Cerebellar nuclear complex (tissue), 1 donor: Measurements from ENCODE around the gene NMNAT2.

Source experiments
- DNase-seq, 2 experiments: peaks; one replicate each; lab custom pipeline; 2025; lab: John Stamatoyannopoulos, UW

NMNAT2 gene

DNA sequence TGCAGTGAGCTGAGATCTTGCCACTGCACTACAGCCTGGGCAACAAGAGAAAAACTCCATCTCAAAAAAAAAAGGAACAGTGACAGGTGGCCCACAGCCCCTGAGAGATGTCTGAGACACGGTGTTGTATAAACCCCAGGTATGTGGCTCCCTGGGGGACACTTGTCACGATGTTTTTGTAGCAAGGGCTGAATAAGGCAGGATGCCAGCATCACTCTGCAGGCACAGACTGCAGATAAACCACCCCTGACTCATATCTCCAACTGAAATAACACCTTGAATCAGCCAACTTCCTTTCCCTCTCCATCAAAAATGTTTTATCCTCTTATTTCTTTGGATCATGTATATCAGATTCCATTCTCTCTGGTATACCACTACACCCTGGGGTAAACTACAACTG lies 52.5 kb downstream of the NMNAT2 start:
- DNase-seq: no peak

DNA sequence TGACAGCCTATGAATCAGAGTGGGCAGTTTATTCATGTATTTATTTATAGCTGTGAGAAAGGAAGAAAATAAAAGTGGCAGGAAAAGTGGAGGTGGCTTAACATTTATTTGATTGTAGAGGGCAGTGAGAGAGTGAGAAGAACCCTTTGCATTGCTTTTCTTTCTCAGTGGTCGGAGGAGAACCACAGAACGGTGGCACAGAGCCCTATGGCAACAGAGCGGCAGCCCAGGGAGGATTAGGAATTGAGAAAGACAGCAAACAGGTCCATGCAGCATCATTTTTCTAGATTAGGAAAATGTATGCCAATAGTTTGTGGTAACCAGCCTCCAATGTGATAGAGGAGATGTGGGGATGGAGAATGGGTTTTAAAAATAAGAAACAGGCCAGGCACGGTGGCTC lies 53.1 kb downstream of the NMNAT2 start:
- no peak for DNase-seq

DNA sequence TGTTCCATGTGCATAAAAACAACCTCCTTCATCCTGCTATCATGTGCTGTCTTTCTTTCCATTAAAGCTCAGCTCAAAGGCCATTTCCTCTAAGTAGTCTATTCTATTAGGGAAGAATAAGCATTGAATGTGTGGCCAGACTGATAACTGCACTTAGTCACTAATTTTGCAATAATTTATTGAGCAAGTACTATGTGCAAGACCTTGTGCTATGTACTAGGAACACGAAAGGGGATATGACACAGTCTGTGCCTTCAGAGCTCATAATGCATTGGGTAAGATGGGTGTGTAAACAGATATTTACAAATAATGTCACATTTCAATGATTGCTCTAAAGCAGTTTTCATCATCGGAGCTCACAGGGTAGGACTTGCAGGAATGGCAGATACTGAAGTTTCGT lies 54.2 kb downstream of the NMNAT2 start:
- no peak for DNase-seq

DNA sequence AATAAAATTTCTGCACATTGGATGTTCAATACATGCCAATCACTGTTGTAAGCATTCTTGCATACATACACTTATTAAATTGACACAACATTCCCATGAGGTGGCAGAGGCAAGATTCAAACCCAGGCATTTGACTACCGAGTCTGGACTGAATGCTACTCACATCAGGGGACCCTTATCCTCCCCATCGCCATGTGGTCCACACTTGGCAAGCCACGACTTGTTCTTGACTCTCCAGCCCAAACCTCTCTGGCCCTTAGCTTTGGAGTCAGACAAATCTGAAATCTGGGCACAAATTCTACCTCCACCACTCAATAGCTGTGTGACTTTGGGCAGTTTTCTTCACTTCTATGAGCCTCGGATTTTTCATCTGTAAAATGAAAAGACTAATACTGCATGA lies 57.1 kb downstream of the NMNAT2 start:
- DNase-seq: no peak

DNA sequence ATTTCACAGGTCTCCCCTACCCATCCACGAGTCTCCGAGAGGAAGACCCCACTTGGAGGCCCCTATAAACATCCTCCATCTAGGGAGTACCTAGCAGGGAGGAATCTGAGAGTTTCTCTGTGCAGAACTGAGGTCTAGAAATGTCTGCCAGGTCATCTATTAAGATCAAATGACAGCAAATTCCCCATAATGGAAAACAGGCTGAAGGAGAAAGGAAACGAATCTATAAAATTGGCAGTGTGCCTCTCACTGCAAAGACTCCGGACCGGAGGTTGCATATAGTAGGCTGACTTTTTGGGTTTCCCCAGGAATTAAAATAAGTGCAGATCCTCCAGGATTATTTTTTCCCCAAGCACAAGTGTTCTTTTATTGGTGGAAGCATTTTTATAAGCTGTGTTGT lies 57.7 kb downstream of the NMNAT2 start:
- DNase-seq: no peak

DNA sequence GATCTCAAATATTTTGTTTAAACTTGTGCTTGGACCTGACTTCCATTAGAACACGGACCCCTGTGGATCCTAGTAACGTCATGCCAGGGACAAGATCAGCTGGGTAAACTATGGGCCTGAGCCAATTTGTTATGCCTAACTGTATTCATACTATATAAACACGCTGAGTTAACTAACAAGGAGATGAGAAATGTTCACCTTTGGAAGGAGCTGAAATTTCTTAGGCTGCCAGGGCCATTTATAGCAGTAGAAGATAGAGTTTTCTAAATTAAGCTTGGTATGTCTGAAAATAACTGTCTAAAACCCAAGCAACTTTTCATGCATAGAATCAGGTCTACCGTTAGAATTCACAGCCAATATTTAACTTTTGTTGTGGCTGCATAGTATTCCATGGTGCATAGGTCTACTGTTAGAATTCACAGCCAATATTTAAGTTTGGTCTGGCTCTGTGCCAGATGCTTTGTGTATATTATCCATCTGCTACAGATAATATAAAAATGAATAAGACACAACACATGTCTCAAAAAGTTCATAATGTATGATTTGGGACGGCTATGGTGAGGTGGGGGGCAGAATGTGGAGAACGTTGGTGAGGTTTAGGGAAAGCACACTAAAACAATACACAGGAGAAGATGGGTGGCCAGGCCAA lies 61.5 kb downstream of the NMNAT2 start:
- no peak for DNase-seq

DNA sequence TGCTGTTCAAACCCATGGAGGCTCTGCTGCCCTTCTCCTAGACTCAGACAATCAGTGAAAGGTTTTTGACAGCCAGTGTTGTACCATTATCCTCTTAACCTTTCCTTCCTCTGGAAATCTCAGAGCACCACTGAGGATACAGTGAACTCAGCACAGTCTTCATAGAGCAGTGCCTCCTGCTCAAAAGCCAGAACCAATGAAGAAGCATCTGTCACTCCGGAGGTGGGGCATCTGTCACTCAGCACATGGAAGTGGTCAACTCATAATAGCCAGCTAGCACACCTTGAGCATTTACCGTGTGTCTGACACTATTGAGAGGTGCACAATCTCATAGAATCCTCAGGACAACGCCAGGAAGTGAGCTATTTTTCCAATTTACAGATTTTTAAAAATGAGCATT lies 62.4 kb downstream of the NMNAT2 start:
- DNase-seq: peak in 1 of 2 experiments; percentile 52

DNA sequence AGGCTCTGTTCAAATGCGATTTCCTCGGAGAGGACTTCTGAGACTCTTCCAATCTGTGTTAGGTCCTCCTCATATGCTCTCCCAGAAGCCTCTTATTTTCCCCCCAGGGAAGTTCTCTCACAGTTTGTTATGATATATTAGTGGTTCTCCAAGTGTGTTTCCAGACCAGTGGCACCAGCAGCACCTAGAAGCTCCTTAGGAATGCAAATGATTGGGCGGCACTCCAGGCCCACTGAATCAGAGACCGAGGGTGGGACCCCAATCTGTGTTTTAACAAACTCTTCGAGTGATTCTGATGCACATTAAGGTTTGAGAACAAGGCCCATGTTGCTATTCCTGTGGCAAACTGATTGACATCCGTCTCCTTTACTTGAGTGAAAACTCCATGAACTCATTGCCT lies 63.0 kb downstream of the NMNAT2 start:
- no peak for DNase-seq

DNA sequence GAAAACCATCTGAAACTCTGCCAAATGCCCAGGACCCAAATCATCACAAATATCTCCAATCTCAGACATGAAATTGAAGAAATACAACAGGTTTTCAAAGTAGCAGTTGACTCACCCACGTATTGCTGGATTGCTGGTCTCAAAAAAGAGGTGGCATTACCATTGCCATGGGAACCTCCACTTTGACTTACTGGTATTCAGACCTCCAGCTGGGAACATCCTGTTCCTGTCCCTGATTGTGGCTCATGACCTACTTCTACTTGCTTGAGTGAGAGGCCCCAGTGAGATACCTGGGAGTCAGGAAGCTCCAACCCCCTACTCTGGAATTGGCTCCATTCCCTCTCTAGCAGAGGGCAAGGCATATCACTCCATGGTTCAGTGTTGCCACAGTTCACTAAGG lies 64.6 kb downstream of the NMNAT2 start:
- DNase-seq: no peak

DNA sequence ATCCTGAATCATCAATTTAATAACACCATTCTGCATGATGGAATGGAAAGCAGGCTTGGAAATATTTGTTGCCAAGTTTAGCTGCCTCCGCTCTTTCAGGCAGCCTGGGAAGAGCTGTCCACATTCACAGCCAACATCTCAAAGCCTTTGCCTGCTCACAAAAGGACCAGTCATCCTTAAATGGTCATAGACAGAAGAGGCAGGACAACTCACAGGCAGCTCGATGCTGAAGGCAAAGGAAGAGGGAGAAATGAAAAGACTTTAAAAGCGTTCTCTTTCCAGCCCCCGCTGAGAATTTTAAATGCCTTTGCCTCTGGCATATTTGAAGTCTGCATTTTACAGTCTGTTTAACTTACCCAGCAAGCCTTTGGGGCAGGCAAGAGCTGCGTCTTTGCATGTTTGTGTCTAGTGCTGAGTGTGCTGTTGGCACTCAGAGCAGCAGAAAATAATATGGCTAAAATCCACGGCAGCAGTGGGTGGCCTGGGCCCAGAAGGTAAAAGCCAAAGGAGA lies 68.9 kb downstream of the NMNAT2 start:
- peak; percentile 36 to 85 for DNase-seq

DNA sequence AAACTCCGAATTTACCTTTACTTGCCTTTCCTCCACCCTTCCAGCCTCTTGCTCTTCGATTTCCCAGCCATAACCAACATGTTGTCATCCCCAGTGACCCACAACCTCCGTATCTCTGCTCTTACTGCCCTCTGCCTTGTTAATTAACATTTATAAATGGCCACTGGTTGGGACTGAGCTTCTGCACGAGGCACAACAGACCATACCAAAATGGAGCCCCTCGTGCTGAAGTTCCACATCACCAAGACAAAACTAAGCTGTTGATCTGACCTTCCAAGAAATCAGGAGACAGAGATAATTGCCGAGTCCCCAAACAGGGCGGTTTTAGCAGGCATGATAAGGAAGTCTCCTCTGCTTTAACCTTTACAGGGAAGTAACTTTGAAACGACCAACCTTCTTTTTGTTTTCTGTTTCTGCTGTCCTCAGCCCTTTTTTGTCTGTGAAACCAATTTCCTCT lies 71.9 kb downstream of the NMNAT2 start:
- DNase-seq: no peak

DNA sequence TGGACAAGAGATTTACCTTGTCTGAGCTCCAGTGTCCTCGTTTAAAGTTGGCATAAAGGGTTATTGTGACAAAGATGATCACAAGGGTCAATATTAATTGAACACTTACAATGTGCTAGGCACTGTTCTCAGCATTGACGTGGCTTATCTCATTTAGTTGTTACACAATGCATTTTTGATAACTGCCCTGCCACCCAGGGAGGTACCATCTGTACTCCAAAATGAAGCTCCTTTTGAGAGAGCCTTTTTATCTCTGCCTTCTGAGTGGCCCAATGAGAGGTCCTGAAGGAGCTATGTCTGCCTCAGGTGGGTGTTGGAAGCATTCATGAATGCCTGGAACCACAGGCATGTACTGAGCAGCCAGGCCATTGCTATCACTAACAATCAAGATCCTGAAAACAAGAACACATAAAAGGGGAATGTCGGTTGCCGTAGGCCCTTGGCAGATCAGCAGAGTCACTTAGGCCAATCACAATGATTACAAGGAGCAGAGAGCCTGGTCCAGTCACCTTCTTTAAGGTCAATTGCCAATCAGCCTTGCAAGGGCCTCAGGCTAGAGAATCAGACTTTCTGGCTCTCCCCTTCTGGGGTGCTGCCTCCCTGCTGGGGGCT lies 78.5 kb downstream of the NMNAT2 start:
- peak in 1 of 2 experiments; percentile 18 for DNase-seq

DNA sequence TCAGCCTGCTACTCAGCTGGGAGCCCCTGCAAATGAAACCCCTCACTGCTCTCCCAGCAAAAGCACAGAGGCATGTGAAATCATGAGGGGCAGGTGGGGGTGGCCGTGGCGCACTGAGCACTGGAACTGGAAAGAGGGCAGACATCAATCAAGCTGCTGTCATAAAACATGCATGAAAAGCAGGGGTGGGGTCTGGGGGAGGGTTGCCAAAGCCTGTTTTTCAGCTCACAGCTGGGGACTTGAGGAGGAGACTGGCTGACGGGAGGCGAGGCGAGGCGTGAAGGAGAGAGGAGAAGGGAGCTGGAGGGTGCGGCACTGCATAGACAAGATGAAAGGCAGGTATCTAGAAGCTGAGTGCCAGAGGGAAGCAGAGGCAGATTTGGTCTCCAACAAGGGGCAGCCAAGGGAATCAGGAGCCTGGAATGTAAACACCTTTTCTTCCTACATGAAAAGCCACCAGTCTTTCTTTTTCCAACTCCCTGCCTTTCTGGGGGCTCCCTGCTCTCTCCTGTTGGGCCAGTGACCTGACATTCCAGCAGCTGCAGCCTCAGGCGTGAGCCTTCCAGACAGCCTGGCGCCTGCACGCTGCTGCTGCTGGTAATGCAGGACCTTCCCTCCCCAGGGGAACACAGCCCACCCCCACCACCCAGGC lies 87.0 kb downstream of the NMNAT2 start:
- no peak for DNase-seq

DNA sequence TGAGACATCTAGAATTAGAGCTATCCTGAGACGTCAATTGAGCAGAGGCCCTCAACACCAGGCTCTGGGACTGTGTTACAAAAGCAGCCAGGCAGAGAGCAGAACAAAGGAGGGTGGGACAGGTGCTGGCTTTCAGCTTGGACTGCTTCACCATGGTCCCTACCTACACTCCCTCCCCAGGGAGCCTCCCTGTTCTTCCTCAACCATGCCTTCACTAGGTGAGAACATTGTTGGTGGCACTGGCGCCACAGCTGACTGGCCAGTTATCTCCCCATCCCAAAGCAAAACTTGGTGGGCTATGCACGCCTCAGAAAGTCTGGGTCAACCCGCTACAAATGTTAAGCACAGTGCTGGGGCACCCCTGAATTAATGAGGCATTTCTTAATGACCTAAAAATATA lies 87.8 kb downstream of the NMNAT2 start:
- no peak for DNase-seq

DNA sequence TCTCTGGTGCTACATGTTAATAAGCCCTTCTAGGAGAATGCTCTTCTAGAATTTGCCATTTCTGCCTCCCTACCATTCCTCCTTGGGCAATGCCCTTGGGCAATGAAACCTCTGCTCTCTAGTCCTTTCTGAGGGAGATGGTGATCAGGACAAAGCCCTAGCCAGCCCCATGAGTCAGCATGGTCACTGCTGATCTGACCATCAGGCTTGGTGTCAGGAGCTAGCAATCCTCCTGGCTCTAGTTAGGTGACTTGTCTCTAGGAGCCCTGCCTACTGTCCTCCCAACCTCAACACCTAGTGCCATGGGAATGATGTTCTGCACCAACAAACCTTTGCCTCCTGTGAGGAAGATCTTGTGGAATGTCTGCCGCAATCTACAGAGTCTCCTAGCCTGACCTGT lies 89.8 kb downstream of the NMNAT2 start:
- no peak for DNase-seq

DNA sequence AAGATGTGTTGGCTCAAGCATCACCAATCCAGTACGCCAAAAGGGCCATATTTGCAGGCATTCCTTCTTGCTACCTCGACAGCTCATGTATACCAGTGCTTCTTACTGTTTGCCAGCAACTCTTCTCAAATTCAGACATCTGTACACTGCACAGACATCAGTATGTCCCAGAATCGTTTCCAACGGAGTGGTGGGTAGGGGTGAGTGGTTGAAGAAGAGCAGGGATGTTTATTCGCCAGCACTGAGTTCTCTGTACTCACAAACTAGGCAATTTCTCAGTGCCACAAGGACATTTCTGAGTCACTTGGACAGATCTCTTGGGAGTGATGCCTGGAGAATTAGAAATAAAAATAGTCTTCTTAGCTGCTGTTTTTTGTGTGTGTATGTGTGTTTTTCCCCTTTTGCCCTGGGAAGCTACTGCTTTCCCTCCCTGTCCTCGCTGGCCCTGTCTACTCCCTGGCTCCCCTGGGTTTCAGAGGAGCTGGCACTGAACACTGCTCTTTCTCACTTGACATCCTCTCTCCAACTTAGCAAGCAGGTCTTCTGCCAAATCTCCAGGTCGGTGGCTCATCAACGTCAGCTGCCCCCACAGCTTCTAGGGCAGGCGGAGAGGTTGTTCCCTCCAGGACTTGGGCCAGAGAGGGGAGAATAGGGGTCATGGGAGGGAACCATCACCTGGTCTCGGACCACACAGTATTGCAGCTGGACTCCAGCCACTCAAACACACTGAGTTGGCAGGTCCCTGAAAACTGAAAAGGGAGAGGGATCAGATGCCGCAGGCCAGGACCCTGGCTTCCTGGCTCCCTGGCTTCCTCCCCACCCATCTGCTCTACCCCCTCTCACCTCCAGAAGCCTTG lies 90.5 kb downstream of the NMNAT2 start:
- peak in 1 of 2 experiments; percentile 77 for DNase-seq

DNA sequence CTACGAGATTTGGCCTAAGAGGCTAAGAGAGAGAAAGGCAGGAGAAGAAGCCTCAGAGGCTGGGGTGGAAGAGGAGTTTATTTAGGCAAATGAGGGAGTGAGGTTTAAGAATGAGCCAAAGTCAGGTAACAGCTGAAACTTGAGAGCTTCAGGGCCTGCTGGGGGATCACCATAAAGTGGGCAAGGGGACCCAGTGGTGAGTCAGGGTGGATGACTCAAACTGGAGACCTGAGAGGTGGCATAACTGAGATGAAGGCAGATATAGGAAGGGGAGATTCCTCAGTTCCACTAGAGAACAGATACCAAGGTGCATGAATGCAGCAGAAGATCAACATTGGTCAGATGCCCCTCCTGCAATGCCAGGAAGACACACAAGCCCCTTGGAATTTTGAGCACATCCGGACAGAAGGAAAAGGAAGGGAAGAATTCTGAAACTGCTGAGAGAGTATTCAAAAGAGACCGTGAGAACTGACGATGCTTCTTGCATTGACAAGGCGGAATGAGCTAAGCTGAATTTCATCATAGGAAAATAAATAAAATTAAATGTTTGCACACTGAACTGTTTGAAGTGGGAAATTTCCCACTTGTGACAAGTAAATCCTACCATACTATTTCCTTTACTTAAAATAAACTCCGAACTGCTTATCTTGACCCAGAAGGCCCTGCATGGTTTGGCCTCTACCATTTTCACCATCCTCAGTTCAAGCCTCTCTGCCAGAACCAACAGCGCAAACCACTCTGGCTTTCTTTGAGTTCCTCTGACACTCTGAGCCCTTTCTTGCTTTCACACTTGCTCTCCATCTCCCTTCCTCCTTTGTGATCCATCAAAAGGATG lies 94.1 kb downstream of the NMNAT2 start:
- no peak for DNase-seq

DNA sequence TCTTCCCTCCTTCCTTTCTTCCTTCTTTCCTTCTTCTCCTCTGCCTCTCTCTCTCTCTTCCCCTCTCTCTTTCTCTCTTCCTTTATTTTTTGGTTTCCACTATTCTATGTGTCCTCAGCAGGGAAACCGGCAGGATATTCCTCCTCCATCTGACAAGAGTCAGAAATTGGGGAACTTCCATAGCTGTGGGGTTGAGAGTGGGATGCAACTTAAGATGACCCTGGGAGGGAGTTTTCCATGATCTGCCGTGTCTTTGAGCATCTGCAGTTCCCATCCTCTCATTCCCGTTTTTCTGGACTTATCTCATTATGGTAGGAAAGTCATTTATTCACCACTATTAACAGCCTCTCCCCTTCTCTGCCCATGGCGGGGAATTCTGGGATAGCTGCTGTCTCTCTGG lies 98.6 kb downstream of the NMNAT2 start:
- DNase-seq: no peak

DNA sequence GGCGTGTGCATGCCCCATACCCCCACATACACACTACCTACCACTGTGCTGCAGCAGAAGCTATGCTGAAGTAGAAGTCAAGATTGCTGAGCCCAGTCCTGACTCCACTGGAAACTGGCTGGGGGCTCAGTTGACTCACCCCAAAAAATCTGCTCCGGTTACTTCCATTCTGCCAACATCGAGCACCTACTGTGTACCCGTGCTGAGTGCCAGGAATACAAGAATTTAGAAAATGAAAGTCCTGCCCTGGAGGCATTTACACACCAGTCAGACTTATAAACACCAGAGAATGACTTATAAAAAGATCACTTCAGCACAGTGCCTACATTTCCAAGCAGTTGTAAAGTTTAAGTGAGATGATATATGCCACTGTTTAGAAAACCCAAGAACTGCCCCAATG lies 99.1 kb downstream of the NMNAT2 start:
- DNase-seq: no peak

DNA sequence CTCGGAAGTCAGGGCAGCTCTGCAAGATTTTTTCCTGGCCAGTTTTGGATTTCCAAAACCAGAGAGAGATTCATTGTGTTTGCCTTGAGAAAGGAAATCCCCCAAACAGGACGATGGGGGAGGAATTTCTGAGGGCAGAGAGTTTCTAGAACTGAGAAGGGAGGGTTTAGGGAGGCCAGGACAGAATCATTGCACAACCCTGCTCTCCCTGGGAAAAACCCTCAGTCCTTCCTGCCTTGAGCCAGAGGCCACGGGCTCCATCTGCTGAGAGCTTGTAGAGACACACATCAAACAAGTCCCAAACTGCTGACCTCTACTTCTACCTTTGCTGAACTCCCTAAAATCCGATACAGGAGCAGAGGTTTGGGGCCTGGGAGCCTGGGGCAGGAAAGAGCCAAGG lies 99.7 kb downstream of the NMNAT2 start:
- DNase-seq: peak in 1 of 2 experiments; percentile 19

DNA sequence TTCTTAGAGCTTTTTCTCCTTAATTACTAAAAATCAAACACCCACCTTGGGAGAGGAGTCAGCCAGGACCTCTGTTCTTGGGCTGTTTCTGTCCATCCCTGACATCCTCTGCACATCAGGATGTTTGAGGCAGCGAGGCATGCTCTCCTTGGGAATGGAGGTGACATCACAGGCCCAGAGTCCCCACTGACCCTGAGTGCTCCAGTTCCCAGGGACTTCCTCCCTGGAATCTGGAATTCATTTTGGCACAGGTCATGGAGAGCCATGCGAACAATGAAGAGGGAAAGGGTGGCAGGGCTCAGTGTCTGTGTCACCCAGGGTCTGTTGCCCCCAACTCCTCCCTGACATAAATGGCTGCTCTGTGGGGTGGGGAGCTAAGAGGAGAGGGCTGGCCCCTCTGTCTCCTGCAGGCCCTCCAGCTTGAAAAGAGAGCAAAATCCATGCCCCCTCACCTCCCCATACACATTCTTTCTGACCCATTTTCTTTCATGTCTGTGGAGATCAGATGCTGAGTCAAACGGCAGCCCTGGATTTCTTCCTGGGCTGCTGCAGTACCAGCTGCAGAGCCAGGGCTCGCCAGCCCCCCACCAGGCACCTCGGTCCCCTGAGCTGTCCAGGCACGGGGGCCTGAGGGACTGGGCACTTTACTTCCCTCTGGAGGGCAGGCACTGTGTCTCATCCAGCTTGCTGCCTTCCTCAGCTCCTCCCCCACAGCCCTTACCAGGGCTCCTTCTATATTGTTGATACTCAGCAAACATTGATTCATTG lies 102.0 kb downstream of the NMNAT2 start:
- DNase-seq: no peak
